ENCODE results near the gene SDC1. TPM values are rescaled to one million over a fixed set of nuclear protein-coding genes. Genes with fewer than 3 reads are reported as not detected.
A peak's percentile ranks its signal among the peaks of the same experiment; 100 is the strongest.

The SDC1 gene
- total RNA-seq, 2 experiments from 2014 or later, result 0.12 TPM; not detected in 1

DNA sequence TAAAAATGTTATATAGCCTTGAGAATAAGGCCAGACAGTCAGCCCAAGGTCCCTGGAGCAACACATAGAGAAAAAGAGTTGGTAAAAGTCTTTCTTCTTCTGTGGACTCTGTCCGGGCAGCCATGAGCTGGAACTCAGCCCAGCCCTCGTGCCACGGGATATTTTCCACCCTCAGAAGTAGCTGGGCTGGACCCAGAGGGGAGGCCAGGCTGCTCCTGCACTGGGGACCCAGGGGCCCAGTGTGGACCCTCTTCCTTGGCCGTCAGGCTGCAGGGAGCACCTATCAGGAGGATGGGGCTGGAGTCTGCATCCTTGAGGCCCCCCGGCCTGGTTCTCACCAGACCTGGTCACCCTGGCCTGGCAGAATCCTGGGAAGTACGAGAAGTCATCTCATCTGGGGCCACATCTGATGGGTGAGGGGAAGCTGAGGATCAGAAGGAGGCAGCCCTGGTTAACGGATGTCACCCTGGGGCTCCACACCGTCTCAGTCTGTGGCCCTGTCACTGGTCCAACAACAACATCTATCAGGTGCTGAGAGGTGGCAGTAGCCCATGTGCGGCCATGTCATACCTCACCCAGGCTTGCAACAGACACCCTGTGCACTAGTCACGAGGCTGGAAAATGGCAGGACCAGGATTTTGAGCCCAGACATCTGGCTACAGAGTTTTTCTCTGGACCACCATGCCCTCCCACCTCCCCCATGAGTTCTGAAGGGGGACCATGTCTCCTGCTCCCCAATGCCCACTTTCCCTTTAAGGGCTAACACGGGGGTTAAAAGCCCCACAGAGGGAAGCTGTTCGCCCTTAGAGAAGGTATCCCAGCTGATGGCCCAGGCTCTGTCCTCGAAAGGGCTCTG, 33.0 kb downstream of the SDC1 start:
- H3K9me3 Mint-ChIP-seq, result no peaks in the 10 kb centered on the region
- H3K4me3 Mint-ChIP-seq, result no peak overlapping the region
- no peak for DNase-seq
- H3K27me3 Mint-ChIP-seq, result no peaks in the 10 kb centered on the region
- ChIA-PET CTCF (interaction anchor here (1.4 kb wide), 1 partner anchor 33 kb away, joined by 4 read pairs; the partner anchor contains the start of gene SDC1), POLR2A (no interaction called here)
- no peaks in the 10 kb centered on the region for H3K4me1 Mint-ChIP-seq (ENCODE audit: low read depth)
- H3K27ac Mint-ChIP-seq, result no peak overlapping the region
- intact Hi-C loops (cut with micrococcal nuclease), result no loop called here
- no peaks in the 10 kb centered on the region for H3K36me3 Mint-ChIP-seq

DNA sequence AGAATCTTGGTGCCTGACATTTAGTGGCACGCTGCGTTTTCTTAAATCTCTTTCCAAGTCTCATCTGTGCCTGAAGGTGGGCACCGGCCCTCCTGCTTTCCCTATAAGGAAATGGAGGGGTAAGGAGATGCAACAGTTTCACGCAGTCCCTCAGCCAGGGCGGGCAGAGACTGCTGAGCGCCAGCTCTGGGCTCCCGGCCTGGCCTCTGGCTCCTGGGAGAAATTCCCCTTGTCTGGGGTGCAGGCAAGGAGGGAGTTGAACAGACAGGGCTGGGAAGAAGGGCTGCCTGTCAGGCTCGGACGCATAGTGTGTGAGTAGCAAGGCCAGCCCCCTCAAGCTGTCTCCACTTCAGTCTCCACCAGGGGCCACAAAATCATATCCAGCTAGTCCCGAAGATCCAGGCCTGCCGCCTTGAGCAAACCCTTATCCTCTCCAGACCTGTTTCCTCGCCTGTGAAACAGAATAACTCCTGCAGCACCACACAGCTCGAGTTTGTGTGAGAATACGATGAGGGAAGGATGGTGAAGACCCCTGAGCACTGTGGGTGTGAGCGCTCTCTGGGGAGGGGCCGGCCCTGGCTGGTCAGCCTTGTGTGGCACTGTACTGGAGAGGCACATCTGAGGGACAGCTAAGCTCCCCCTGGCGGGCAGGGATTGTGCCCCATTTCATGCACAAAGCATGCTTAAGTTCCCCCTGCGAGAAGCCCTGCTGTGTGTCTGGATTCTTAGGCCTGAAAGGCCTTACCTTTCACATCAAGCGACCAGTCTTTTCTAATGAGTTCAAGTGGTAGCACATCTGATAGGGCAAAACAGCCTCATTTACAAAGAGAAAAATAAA, 33.8 kb downstream of the SDC1 start:
- H3K27ac Mint-ChIP-seq, result no peak overlapping the region
- DNase-seq, result peak; percentile 18
- intact Hi-C loops (cut with micrococcal nuclease), result no loop called here
- H3K4me3 Mint-ChIP-seq, result no peak overlapping the region
- H3K36me3 Mint-ChIP-seq, result no peaks in the 10 kb centered on the region
- H3K4me1 Mint-ChIP-seq (ENCODE audit: low read depth), result no peaks in the 10 kb centered on the region
- POLR2A ChIA-PET, result no interaction called here
- H3K9me3 Mint-ChIP-seq, result no peaks in the 10 kb centered on the region
- CTCF ChIA-PET, result interaction anchor here (1.4 kb wide), 1 partner anchor 34 kb away, joined by 4 read pairs; the partner anchor contains the start of gene SDC1
- H3K27me3 Mint-ChIP-seq, result no peaks in the 10 kb centered on the region

DNA sequence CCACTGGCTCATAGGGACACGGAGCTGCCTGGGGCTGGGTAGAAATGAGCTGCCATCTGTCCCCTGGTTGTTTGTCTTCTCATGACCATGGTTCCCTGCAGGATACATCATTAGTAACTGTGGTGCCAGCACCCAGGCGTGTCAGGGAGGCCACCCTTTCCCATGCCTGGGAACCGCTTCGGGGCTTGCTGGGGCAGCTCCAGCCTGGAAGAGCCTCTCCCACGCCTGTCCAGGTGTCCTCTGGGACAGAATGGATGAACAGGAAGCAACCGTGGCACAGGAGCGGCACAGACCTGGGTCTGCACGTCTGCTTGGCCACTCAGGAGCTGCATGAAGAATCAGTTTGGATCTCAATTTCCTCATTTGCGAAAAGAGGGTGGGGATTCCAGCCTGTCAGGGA, 34.8 kb downstream of the SDC1 start:
- DNase-seq, result no peak
- H3K36me3 Mint-ChIP-seq, result no peaks in the 10 kb centered on the region
- no peaks in the 10 kb centered on the region for H3K27me3 Mint-ChIP-seq
- no peak overlapping the region for H3K4me3 Mint-ChIP-seq
- no peak overlapping the region for H3K27ac Mint-ChIP-seq
- intact Hi-C loops (cut with micrococcal nuclease), result no loop called here
- no peaks in the 10 kb centered on the region for H3K9me3 Mint-ChIP-seq
- ChIA-PET POLR2A (no interaction called here), CTCF (no interaction called here)
- H3K4me1 Mint-ChIP-seq (ENCODE audit: low read depth), result no peaks in the 10 kb centered on the region

DNA sequence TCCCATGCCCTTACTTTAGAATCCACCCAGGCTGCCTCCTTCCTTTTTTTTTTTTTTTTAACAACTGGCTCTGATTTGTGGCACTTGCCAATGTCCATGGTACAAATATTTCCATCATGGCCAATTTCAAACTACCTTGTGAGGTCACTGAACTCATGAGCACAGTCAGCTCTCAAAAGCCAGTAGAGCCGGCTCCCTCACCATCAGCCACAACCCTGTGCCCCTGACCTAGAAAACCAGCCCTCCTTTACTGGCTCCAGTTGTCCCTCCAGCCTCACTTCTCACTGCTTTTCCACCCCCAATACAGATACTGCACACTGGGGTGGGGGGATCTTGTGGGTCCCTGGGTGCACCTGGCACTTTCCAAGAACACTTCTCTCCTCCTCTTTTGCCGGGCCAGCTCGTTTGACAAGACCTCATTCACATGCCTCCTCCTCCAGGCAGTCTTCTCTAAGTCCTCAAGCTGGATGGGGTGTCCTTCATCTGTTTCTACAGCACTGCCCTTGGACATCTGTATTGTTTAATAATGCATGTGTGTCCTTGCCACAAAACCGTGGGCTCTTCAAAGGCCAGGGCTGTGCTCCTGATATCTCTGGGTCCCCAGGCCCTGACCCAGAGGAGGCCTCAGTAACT, 35.5 kb downstream of the SDC1 start:
- no peak overlapping the region for H3K4me3 Mint-ChIP-seq
- H3K4me1 Mint-ChIP-seq (ENCODE audit: low read depth), result no peaks in the 10 kb centered on the region

DNA sequence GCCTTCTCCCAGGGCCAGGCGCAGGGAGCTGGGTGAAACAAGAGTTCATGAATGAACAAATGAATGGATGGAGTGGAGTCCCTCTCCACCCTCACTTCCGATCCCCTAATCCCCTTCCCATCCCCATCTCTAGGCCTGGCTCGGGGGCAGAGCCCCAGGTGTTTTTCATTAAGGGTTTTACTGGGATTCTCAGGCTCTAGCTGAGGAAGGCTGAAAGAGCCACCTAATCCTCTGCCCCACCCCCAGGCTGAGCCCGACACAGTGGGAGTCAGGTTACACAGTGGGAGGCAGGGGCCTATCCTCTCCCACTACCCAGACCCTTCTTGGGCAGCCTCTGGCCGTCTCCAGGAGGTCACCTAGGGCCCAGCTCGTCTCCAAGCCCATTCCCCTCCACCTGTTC, 36.1 kb downstream of the SDC1 start:
- Mint-ChIP-seq H3K4me3 (no peak overlapping the region), H3K4me1 (ENCODE audit: low read depth) (no peaks in the 10 kb centered on the region), H3K36me3 (no peaks in the 10 kb centered on the region), H3K9me3 (no peaks in the 10 kb centered on the region), H3K27me3 (no peaks in the 10 kb centered on the region), H3K27ac (no peak overlapping the region)
- intact Hi-C loops (cut with micrococcal nuclease), result no loop called here
- CTCF ChIA-PET, result no interaction called here
- POLR2A ChIA-PET, result no interaction called here
- DNase-seq, result no peak

More for the DNA sequence above, 35.5 kb downstream of the SDC1 start:
- Mint-ChIP-seq H3K27ac (no peak overlapping the region), H3K36me3 (no peaks in the 10 kb centered on the region), H3K9me3 (no peaks in the 10 kb centered on the region), H3K27me3 (no peaks in the 10 kb centered on the region)
- CTCF ChIA-PET, result no interaction called here
- intact Hi-C loops (cut with micrococcal nuclease), result no loop called here
- POLR2A ChIA-PET, result no interaction called here
- no peak for DNase-seq

DNA sequence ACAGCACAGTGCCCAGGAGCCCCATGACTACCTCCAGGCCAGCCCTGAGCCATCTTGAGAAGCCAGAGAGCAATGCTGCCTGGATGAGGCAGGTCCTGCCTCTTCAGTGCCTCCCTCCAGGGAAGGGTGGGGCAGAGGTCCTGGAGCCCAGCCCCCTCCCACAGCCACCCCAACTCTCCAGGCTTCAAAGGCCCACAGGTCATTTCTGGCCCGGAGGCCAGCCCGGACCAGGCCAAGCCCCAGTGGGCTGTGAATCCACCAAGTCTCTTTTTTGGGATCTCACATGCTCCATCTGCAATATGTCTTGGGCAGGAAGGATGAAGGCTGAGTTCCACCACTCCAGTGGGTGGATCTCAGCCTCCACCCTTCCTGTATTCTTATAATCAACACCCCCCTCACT, 36.7 kb downstream of the SDC1 start:
- Mint-ChIP-seq H3K27me3 (no peaks in the 10 kb centered on the region), H3K27ac (no peak overlapping the region), H3K4me3 (no peak overlapping the region), H3K36me3 (no peaks in the 10 kb centered on the region), H3K4me1 (ENCODE audit: low read depth) (no peaks in the 10 kb centered on the region), H3K9me3 (no peaks in the 10 kb centered on the region)
- no peak for DNase-seq
- intact Hi-C loops (cut with micrococcal nuclease), result no loop called here
- POLR2A ChIA-PET, result no interaction called here
- CTCF ChIA-PET, result no interaction called here

DNA sequence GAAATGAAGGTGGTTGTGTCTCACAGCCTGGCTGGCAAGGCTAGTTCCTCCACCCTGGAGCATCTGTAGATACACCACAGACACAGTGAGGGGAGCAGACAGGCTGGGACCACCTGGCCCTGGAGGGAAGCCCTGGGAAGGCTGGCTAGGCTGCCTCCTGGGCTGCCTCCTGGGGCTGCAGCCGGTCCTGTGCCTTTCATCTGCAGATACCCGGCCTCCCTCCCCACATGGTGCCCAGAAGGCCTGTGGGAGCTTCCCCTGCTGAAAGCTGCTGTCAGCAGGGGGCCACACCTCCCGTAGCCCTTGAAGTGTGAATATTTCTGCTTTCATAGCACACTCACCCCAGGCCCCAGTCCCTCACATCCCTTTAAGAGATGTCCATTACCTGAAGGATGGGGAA, 37.6 kb downstream of the SDC1 start:
- Mint-ChIP-seq H3K27me3 (no peaks in the 10 kb centered on the region), H3K27ac (no peak overlapping the region), H3K4me1 (ENCODE audit: low read depth) (no peaks in the 10 kb centered on the region), H3K36me3 (no peaks in the 10 kb centered on the region), H3K4me3 (no peak overlapping the region), H3K9me3 (no peaks in the 10 kb centered on the region)
- ChIA-PET CTCF (no interaction called here), POLR2A (no interaction called here)
- no peak for DNase-seq
- intact Hi-C loops (cut with micrococcal nuclease), result no loop called here

DNA sequence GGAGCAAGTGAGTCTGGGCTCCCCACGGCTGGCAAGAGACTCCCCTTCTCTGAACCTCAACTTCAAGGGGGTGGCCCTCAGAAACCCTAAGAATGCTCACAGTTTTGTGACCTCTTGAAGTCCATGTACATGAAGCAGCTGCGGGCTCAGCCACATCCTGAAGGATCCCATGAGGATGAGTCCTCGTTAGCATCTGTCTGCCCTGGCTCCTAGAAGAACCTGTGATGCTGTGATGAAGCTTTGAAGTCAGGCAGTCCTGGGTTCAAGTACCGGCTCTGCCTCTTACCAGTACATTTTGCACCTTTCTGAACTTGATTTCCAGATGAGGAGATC, 38.1 kb downstream of the SDC1 start:
- no peak for DNase-seq
- Mint-ChIP-seq H3K4me3 (no peak overlapping the region), H3K27me3 (no peaks in the 10 kb centered on the region), H3K9me3 (no peaks in the 10 kb centered on the region), H3K4me1 (ENCODE audit: low read depth) (no peaks in the 10 kb centered on the region), H3K27ac (no peak overlapping the region), H3K36me3 (no peaks in the 10 kb centered on the region)
- POLR2A ChIA-PET, result no interaction called here
- intact Hi-C loops (cut with micrococcal nuclease), result no loop called here
- CTCF ChIA-PET, result no interaction called here

DNA sequence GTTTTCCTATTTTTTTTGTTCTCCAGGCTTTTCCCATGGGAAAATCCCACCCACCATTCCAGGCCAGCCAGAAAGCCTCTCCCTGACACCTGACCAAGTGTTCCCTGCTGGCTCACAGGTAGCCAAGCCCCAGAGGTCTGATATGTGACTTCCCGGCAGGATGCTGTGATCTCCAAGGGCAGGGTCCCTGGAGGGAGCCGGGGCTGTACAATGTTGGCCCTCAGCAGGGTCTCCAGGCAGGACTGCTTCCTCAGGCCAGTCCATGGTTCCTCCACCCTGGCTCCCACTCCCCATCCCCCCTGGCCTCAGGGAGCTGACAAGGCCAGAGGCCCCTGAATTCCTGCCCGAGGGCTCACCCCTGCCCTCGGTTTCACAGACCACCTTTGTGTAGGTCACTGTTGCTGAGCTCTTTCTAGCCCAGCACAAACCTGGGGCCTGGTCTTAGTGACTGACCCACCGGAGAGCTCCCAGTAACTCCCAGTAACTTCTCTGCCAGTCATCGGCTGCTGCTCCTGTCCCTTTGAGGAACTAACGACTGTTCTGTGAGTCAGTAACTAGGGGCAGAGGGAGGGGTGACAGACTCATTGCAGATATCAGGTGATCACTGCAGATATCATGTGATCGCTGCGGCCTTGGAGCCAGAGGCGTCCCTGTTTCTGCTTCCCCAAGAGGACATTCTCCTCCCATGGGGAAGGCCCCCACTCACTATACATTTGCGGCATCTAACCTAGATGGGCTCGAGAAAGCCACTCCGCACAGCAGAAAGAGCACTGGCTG, 38.7 kb downstream of the SDC1 start:
- ChIA-PET POLR2A (no interaction called here), CTCF (no interaction called here)
- Mint-ChIP-seq H3K36me3 (no peaks in the 10 kb centered on the region), H3K27ac (no peak overlapping the region), H3K27me3 (no peaks in the 10 kb centered on the region), H3K4me3 (no peak overlapping the region), H3K4me1 (ENCODE audit: low read depth) (no peaks in the 10 kb centered on the region), H3K9me3 (no peaks in the 10 kb centered on the region)
- intact Hi-C loops (cut with micrococcal nuclease), result no loop called here
- DNase-seq, result no peak

DNA sequence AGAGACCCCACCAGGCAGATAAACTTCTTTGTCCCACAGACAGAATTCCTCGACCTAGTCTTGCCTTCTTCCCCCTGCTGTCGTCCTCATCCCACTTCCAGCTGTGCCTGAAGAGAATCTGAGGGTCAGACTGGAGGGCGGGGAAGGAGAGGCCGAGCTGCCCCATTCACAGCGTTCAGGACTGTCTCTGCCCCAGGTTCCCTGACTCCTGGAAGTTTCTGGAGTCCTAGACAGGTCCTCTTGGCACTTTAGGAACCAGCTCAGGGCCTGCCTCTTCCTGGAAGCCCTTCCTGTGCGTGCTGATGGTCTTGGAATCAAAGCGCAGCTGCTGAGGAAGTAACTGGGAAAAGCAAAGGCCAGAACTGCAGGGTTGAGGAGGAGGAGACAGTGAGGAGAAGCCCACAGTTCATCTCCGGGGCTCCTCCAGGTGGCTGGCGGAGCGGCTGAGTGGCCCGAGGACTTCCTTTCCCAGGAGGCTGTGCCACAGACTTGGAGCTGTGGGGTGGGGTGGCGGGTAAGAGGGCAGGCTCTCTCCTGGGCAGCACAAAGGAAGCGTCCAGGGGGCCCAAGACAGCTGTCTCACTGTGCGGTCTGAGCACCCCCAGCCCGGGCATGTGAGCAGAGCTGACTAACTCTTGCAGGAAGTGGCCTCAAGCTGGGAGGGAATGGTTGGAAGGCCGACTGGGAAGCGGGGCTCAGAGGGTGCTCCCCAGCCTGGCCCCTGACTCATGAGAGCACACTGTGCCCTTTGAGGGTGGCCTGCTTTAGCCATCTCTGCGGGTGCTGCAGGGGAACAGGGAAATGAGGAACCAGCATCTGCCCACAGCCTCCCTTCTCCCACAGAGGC, 39.5 kb downstream of the SDC1 start:
- H3K9me3 Mint-ChIP-seq, result no peaks in the 10 kb centered on the region
- no peaks in the 10 kb centered on the region for H3K36me3 Mint-ChIP-seq
- H3K27me3 Mint-ChIP-seq, result no peaks in the 10 kb centered on the region
- DNase-seq, result no peak
- H3K4me3 Mint-ChIP-seq, result no peak overlapping the region
- no peak overlapping the region for H3K27ac Mint-ChIP-seq
- POLR2A ChIA-PET, result no interaction called here
- H3K4me1 Mint-ChIP-seq (ENCODE audit: low read depth), result no peaks in the 10 kb centered on the region
- CTCF ChIA-PET, result no interaction called here
- intact Hi-C loops (cut with micrococcal nuclease), result no loop called here

DNA sequence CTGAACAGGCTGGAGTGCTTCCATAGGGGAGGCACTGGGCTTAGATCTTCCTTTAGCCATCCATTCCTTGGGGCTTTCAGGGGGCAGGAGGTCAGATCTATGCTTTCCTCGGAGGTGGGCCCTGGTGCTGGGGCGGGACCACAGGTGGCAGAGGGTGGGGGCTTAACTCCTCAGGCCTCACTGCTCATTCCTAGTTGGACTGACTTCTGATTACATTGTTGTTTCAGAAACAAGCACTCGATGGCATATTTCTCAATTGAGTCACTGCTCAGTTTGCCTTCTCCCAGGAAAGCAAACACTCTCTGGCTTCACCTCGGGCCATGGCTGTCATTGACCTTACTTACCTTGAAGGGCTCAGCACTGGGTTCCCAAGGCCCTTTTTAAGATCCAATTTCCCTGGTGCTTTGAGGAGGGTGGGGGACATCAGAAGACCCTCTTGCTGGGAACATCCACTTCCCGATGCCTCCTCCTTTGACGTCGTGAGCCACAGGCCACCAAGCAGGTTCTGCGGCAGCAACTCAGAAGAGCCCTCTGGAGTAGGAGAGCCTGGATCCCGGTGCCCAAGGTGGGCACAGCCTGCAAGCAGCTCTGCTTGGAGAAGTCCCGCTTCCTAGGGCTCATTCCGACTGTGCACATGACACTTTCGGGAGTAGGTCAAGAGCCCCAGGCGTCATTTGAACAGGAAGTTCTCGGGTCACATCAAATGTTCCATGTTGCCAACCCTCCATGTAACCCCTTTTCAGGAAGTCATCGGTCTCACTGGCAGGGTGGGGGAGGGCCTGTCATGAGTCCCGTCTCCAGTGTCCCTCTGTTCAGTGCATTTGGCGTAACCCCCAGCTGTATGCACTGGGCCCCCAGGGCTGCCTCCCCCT, 40.6 kb downstream of the SDC1 start:
- intact Hi-C loops (cut with micrococcal nuclease), result no loop called here
- DNase-seq, result no peak
- CTCF ChIA-PET, result no interaction called here
- Mint-ChIP-seq H3K27ac (no peak overlapping the region), H3K9me3 (no peaks in the 10 kb centered on the region), H3K4me1 (ENCODE audit: low read depth) (no peaks in the 10 kb centered on the region), H3K27me3 (no peaks in the 10 kb centered on the region), H3K36me3 (no peaks in the 10 kb centered on the region), H3K4me3 (no peak overlapping the region)
- POLR2A ChIA-PET, result no interaction called here

Data from activated CD4-positive, alpha-beta memory T cell treated with anti-CD3 and anti-CD28 coated beads for 36 hours (primary cell).